H1 (cell line): ENCODE measurements around the gene KNDC1. TPM values are rescaled to one million over a fixed set of nuclear protein-coding genes. Genes with fewer than 3 reads are reported as not detected.

Source experiments
- CBX5 ChIP-seq: fragments of 300-800, 300-1000 bp; sonication (generic); IDR thresholded peaks from 2 replicates; pipeline ENCODE4 v1.7.1; 2016; ENCODE audit warnings: antibody characterized with exemption, low read length, low read depth
- CBX8 ChIP-seq: fragments of 300-800, 300-1000 bp; sonication (generic); IDR thresholded peaks from 2 replicates; pipeline ENCODE4 v1.7.1; 2016; ENCODE audit warnings: low read depth, low read length, borderline replicate concordance
- EGR1 ChIP-seq: IDR thresholded peaks from 2 replicates; pipeline ENCODE4 v1.6.1; 2011; ENCODE audit warnings: low read depth, low read length, borderline replicate concordance
- EZH2 ChIP-seq: fragments of 200-600 bp; sonication (generic); IDR thresholded peaks from 2 replicates; pipeline ENCODE4 v1.7.1; 2012; ENCODE audit warnings: low read depth, mild to moderate bottlenecking, moderate library complexity, low read length, inconsistent platforms; ENCODE audit not compliant: severe bottlenecking
- JUND ChIP-seq: IDR thresholded peaks from 2 replicates; pipeline ENCODE4 v1.6.1; 2011; ENCODE audit warnings: mild to moderate bottlenecking, improper control_type of control experiment, low read length
- NRF1 ChIP-seq: IDR thresholded peaks from 2 replicates; pipeline ENCODE4 v1.6.1; 2011; ENCODE audit warnings: mild to moderate bottlenecking, low read depth, low read length, improper control_type of control experiment
- TAF7 ChIP-seq: optimal IDR thresholded peaks from 2 replicates; pipeline ENCODE3; 2011; ENCODE audit warnings: low read depth, mild to moderate bottlenecking, inconsistent platforms, low read length, moderate library complexity, borderline replicate concordance
- TCF12 ChIP-seq: IDR thresholded peaks from 2 replicates; pipeline ENCODE4 v1.6.1; 2011; ENCODE audit warnings: low read depth, mild to moderate bottlenecking, low read length
- polyA plus RNA-seq, 7 experiments: library from polyadenylated mRNA; depleted of rRNA in 3 of 7; stranded (reverse) in 5 of 7; unstranded in 2 of 7; fragments of >200 nt in 5 of 7; fragments of 200-250 nt in 2 of 7; gene quantifications; 1 replicate in 5 of 7; 2 replicates in 1 of 7; 4 replicates in 1 of 7; pipeline versions ENCODE4 v1.2.1 to v1.2.3, GENCODE V29; 2011 to 2013; ENCODE audit warnings: missing spikeins in 2 of 7, mixed read lengths in 2 of 7
- total RNA-seq: library from RNA; stranded (reverse); fragmentation: NEBNext Ultra II Directional; extraction: Animal tissue kit (Norgen Biotek cat#: 25700); gene quantifications from 2 replicates; pipeline ENCODE4 v1.2.1, GENCODE V29; 2021
- TF ChIP-seq, protein P1 (sequence below): fragments of 300-600 bp; sonication (generic); IDR thresholded peaks from 2 replicates; pipeline ENCODE4 v1.7.1; 2012; ENCODE audit warnings: low read length, moderate library complexity, mild to moderate bottlenecking, inconsistent platforms; ENCODE audit not compliant: insufficient replicate concordance
- TF ChIP-seq, protein P2 (sequence below): IDR thresholded peaks from 2 replicates; pipeline ENCODE4 v1.6.1; 2012; ENCODE audit warnings: low read length, inconsistent platforms

The KNDC1 gene
- total and polyA plus RNA-seq, 2 of the 8 experiments (the other 6 are each of a cell fraction or from before 2014, with no cell fraction given), result 7.5 to 16.7 TPM

DNA sequence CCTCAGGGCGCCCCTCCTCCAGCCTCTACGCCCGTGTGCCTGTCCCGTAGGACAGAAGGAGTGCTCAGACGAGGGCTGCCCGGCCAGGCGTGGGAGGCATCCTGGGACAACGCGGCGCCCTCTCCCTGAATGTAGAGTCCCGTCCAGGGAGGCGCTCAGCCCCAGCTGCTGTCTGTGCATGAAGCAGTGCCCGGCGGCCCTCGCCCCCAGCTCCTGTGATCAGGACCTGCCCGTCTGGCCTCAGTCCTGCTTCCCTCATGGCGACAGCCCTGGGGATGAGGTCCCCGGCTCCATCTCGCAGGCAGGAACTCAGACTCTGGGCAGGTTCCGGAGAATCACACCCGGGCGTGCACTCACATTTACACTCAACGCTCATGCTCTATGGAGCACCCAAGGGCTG, 45.1 kb downstream of the KNDC1 start (continued):
- TF ChIP-seq, protein P1, sequence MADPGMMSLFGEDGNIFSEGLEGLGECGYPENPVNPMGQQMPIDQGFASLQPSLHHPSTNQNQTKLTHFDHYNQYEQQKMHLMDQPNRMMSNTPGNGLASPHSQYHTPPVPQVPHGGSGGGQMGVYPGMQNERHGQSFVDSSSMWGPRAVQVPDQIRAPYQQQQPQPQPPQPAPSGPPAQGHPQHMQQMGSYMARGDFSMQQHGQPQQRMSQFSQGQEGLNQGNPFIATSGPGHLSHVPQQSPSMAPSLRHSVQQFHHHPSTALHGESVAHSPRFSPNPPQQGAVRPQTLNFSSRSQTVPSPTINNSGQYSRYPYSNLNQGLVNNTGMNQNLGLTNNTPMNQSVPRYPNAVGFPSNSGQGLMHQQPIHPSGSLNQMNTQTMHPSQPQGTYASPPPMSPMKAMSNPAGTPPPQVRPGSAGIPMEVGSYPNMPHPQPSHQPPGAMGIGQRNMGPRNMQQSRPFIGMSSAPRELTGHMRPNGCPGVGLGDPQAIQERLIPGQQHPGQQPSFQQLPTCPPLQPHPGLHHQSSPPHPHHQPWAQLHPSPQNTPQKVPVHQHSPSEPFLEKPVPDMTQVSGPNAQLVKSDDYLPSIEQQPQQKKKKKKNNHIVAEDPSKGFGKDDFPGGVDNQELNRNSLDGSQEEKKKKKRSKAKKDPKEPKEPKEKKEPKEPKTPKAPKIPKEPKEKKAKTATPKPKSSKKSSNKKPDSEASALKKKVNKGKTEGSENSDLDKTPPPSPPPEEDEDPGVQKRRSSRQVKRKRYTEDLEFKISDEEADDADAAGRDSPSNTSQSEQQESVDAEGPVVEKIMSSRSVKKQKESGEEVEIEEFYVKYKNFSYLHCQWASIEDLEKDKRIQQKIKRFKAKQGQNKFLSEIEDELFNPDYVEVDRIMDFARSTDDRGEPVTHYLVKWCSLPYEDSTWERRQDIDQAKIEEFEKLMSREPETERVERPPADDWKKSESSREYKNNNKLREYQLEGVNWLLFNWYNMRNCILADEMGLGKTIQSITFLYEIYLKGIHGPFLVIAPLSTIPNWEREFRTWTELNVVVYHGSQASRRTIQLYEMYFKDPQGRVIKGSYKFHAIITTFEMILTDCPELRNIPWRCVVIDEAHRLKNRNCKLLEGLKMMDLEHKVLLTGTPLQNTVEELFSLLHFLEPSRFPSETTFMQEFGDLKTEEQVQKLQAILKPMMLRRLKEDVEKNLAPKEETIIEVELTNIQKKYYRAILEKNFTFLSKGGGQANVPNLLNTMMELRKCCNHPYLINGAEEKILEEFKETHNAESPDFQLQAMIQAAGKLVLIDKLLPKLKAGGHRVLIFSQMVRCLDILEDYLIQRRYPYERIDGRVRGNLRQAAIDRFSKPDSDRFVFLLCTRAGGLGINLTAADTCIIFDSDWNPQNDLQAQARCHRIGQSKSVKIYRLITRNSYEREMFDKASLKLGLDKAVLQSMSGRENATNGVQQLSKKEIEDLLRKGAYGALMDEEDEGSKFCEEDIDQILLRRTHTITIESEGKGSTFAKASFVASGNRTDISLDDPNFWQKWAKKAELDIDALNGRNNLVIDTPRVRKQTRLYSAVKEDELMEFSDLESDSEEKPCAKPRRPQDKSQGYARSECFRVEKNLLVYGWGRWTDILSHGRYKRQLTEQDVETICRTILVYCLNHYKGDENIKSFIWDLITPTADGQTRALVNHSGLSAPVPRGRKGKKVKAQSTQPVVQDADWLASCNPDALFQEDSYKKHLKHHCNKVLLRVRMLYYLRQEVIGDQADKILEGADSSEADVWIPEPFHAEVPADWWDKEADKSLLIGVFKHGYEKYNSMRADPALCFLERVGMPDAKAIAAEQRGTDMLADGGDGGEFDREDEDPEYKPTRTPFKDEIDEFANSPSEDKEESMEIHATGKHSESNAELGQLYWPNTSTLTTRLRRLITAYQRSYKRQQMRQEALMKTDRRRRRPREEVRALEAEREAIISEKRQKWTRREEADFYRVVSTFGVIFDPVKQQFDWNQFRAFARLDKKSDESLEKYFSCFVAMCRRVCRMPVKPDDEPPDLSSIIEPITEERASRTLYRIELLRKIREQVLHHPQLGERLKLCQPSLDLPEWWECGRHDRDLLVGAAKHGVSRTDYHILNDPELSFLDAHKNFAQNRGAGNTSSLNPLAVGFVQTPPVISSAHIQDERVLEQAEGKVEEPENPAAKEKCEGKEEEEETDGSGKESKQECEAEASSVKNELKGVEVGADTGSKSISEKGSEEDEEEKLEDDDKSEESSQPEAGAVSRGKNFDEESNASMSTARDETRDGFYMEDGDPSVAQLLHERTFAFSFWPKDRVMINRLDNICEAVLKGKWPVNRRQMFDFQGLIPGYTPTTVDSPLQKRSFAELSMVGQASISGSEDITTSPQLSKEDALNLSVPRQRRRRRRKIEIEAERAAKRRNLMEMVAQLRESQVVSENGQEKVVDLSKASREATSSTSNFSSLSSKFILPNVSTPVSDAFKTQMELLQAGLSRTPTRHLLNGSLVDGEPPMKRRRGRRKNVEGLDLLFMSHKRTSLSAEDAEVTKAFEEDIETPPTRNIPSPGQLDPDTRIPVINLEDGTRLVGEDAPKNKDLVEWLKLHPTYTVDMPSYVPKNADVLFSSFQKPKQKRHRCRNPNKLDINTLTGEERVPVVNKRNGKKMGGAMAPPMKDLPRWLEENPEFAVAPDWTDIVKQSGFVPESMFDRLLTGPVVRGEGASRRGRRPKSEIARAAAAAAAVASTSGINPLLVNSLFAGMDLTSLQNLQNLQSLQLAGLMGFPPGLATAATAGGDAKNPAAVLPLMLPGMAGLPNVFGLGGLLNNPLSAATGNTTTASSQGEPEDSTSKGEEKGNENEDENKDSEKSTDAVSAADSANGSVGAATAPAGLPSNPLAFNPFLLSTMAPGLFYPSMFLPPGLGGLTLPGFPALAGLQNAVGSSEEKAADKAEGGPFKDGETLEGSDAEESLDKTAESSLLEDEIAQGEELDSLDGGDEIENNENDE, result no peak
- TF ChIP-seq EGR1 (no peak), TAF7 (no peak), TCF12 (no peak), CBX5 (no peak), NRF1 (no peak), EZH2 (no peak), JUND (no peak), CBX8 (no peak)
- TF ChIP-seq, protein P2, sequence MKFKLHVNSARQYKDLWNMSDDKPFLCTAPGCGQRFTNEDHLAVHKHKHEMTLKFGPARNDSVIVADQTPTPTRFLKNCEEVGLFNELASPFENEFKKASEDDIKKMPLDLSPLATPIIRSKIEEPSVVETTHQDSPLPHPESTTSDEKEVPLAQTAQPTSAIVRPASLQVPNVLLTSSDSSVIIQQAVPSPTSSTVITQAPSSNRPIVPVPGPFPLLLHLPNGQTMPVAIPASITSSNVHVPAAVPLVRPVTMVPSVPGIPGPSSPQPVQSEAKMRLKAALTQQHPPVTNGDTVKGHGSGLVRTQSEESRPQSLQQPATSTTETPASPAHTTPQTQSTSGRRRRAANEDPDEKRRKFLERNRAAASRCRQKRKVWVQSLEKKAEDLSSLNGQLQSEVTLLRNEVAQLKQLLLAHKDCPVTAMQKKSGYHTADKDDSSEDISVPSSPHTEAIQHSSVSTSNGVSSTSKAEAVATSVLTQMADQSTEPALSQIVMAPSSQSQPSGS, result no peak
